Choroid plexus epithelial cell (primary cell): ENCODE measurements around the gene CD300LF.

ENCODE experiments used
- DNase-seq: peaks from one replicate; pipeline ENCODE4 v3.0.0-alpha.2; 2010; ENCODE audit warnings: low read depth
- H3K4me3 ChIP-seq: 2 replicates; pipeline ENCODE4 v1.5.1; 2011; ENCODE audit warnings: low read depth, mild to moderate bottlenecking, control low read depth, low read length, moderate library complexity
- TF ChIP-seq, protein P1 (sequence below): conservative IDR thresholded peaks from 2 replicates; pipeline ENCODE4 v1.5.1; 2011; ENCODE audit warnings: low read depth, mild to moderate bottlenecking, control low read depth, inconsistent platforms, low read length, moderate library complexity

CD300LF gene

DNA sequence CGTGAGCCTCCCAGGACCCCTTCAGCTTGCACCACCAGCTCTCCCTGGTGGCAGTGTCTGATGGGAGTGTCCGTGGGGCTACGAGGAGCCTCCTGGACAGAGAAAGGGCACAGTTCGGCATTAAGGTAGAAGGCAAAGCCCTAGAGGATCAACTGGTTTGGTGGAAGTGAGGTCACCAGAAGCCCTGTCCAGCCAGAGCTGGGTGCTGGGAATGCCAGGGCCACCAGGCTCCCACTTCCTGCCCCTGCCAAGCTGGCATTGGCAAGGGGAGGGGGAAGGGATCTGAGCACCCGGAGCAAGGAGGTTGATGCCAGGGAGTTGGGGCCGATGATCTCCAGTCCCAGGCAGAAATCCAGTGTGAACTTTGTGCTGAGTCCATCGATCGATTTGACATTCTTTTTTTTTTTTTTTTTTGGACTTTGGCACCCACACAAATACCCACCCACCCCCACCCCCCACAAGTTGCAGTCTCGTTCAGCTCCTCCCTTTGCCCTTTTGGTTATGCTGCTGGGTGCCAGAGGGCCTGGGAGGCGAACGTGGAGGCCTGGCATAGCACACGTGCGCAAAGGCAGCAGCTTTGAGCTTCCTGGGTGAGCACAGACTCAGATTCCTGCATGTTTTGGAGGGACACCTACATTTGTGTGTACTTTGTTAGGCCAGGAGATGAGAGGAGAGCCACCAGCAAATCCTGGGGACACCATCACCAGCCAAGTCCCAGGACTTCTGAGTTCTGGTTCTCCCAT, 37.8 kb upstream of the CD300LF start:
- TF ChIP-seq, protein P1, sequence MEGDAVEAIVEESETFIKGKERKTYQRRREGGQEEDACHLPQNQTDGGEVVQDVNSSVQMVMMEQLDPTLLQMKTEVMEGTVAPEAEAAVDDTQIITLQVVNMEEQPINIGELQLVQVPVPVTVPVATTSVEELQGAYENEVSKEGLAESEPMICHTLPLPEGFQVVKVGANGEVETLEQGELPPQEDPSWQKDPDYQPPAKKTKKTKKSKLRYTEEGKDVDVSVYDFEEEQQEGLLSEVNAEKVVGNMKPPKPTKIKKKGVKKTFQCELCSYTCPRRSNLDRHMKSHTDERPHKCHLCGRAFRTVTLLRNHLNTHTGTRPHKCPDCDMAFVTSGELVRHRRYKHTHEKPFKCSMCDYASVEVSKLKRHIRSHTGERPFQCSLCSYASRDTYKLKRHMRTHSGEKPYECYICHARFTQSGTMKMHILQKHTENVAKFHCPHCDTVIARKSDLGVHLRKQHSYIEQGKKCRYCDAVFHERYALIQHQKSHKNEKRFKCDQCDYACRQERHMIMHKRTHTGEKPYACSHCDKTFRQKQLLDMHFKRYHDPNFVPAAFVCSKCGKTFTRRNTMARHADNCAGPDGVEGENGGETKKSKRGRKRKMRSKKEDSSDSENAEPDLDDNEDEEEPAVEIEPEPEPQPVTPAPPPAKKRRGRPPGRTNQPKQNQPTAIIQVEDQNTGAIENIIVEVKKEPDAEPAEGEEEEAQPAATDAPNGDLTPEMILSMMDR: no peak
- H3K4me3 ChIP-seq: peak overlapping the region; percentile 75
- DNase-seq: no peak

DNA sequence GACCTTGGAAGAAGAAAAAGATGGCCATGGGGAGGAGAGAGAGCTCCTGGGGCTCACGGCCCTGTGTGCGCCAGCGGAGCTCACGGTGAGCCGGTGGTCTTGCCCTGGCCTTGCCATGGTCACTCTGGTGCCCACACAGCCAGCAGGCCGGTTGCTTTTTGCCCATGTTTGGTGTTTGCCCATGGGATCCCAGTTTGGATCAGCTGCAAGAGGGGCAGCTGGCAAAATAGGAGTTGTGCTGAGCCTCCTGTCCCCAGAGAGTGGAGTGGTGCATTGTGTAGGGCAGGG, 37.3 kb upstream of the CD300LF start:
- DNase-seq: no peak
- H3K4me3 ChIP-seq: peak overlapping the region; percentile 75
- TF ChIP-seq, protein P1: no peak

GRCh38 chr17:74749279-74750038, 36.7 kb upstream of the CD300LF start:
- DNase-seq: no peak
- H3K4me3 ChIP-seq: peak overlapping the region; percentile 75
- TF ChIP-seq, protein P1: no peak

DNA sequence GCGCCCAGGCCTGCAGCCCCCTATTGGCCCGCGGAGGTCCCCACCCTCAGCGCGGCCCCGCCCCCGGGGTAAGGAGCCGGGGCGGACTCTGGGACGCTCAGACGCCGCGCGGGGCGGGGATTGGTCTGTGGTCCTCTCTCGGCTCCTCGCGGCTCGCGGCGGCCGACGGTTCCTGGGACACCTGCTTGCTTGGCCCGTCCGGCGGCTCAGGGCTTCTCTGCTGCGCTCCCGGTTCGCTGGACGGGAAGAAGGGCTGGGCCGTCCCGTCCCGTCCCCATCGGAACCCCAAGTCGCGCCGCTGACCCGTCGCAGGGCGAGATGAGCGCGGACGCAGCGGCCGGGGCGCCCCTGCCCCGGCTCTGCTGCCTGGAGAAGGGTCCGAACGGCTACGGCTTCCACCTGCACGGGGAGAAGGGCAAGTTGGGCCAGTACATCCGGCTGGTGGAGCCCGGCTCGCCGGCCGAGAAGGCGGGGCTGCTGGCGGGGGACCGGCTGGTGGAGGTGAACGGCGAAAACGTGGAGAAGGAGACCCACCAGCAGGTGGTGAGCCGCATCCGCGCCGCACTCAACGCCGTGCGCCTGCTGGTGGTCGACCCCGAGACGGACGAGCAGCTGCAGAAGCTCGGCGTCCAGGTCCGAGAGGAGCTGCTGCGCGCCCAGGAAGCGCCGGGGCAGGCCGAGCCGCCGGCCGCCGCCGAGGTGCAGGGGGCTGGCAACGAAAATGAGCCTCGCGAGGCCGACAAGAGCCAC, 36.0 kb upstream of the CD300LF start, which contains the start of gene NHERF1:
NHERF1 (plus strand) TSS at position 100 of the 750 bp plus-strand sequence; CDS start at position 319, 219 bp downstream.
- peak; percentile 92 for DNase-seq
- TF ChIP-seq, protein P1: peak; percentile 12
- peak within 1 kb of the TSS; percentile 75 for H3K4me3 ChIP-seq

GRCh38 chr17:74748279-74748528, 35.5 kb upstream of the CD300LF start:
- peak overlapping the region; percentile 61 for H3K4me3 ChIP-seq
- TF ChIP-seq, protein P1: no peak
- DNase-seq: no peak

- H3K4me3 ChIP-seq: no peak overlapping the region
- no peak for DNase-seq
- TF ChIP-seq, protein P1: no peak
Measured at GRCh38 chr17:74746922-74747321, 34.2 kb upstream of the CD300LF start.
